GM12878 (cell line): ENCODE data around the gene ANKRD11. TPM values are rescaled to one million over a fixed set of nuclear protein-coding genes. Genes with fewer than 3 reads are reported as not detected.

Experiments
- ATF7 ChIP-seq: fragments of 450-650 bp; IDR thresholded peaks from 2 replicates; pipeline ENCODE4 v1.6.1; 2016; ENCODE audit warnings: low read depth, mild to moderate bottlenecking
- CBFB ChIP-seq: IDR thresholded peaks from 2 replicates; pipeline ENCODE4 v1.6.1; 2016; ENCODE audit warnings: antibody characterized with exemption, low read depth
- CHD2 ChIP-seq: IDR thresholded peaks from 2 replicates; pipeline ENCODE4 v1.6.1; 2011; ENCODE audit warnings: low read depth, low read length, improper control_type of control experiment, borderline replicate concordance
- CREM ChIP-seq: IDR thresholded peaks from 2 replicates; pipeline ENCODE4 v1.6.1; 2014; ENCODE audit warnings: antibody characterized with exemption, low read depth
- ESRRA ChIP-seq: IDR thresholded peaks from 2 replicates; pipeline ENCODE4 v1.6.1; 2012; ENCODE audit warnings: mild to moderate bottlenecking, low read length, improper control_type of control experiment
- IKZF1 ChIP-seq: fragments of 450-650 bp; conservative IDR thresholded peaks from 2 replicates; pipeline ENCODE4 v1.6.1; 2017; ENCODE audit warnings: antibody characterized with exemption, mild to moderate bottlenecking
- NFIC ChIP-seq: IDR thresholded peaks from 2 replicates; pipeline ENCODE4 v1.6.1; 2012; ENCODE audit warnings: low read depth, mild to moderate bottlenecking, inconsistent platforms, low read length, moderate library complexity
- NR2C1 ChIP-seq: fragments of 450-650 bp; IDR thresholded peaks from 2 replicates; pipeline ENCODE4 v1.6.1; 2017; ENCODE audit warnings: antibody characterized with exemption, mild to moderate bottlenecking, moderate library complexity
- PML ChIP-seq: IDR thresholded peaks from 2 replicates; pipeline ENCODE4 v1.6.1; 2012; ENCODE audit warnings: low read length, inconsistent platforms
- POLR2AphosphoS2 ChIP-seq: IDR thresholded peaks from 2 replicates; pipeline ENCODE4 v1.6.1; 2011; ENCODE audit warnings: low read depth, mild to moderate bottlenecking, low read length, improper control_type of control experiment, moderate library complexity
- POU2F2 ChIP-seq: IDR thresholded peaks from 3 replicates; pipeline ENCODE4 v1.6.1; 2011; ENCODE audit warnings: low read depth, mild to moderate bottlenecking, low read length, borderline replicate concordance
- SMAD5 ChIP-seq: IDR thresholded peaks from 2 replicates; pipeline ENCODE4 v1.6.1; 2016; ENCODE audit warnings: antibody characterized with exemption, low read depth
- TAF1 ChIP-seq: IDR thresholded peaks from 2 replicates; pipeline ENCODE4 v1.6.1; 2011; ENCODE audit warnings: mild to moderate bottlenecking, low read depth, low read length, borderline replicate concordance
- ZNF384 ChIP-seq: IDR thresholded peaks from 2 replicates; pipeline ENCODE4 v1.6.1; 2012; ENCODE audit warnings: low read depth, mild to moderate bottlenecking, low read length, improper control_type of control experiment, borderline replicate concordance
- polyA plus RNA-seq, 11 experiments: library from polyadenylated mRNA; depleted of rRNA in 4 of 11; unstranded in 6 of 11; stranded (reverse) in 5 of 11; fragments of >200 nt; fragmentation: Nextera tagmentation in 4 of 11; fragmentation: Illumina TruSeq in 1 of 11; extraction: Ambion mirVana in 4 of 11; extraction: Trizol in 1 of 11; gene quantifications; 1 replicate in 1 of 11; 2 replicates in 10 of 11; pipeline versions ENCODE4 v1.2.1 to v1.2.3, GENCODE V29; 2011 to 2016; ENCODE audit warnings: inconsistent platforms in 2 of 11, missing spikeins in 2 of 11, low read depth in 1 of 11
- total RNA-seq, 4 experiments: library from RNA; depleted of rRNA in 3 of 4; stranded (reverse); fragments of >200 nt in 3 of 4; fragmentation: Illumina TruSeq in 1 of 4; extraction: Trizol in 1 of 4; gene quantifications; 2 replicates each; pipeline versions ENCODE4 v1.2.1 to v1.2.3, GENCODE V29; 2013 to 2021
- TF ChIP-seq, protein P1 (sequence below): fragments of 450-650 bp; IDR thresholded peaks from 2 replicates; pipeline ENCODE4 v1.6.1; 2017; ENCODE audit warnings: mild to moderate bottlenecking
- TF ChIP-seq, protein P2 (sequence below): IDR thresholded peaks from 2 replicates; pipeline ENCODE4 v1.6.1; 2012; ENCODE audit warnings: low read length, inconsistent platforms
- TF ChIP-seq, protein P3 (sequence below): fragments of 450-650 bp; conservative IDR thresholded peaks from 2 replicates; pipeline ENCODE4 v1.6.1; 2017; ENCODE audit warnings: mild to moderate bottlenecking, moderate library complexity
- TF ChIP-seq, protein P4 (sequence below): fragments of 450-650 bp; IDR thresholded peaks from 2 replicates; pipeline ENCODE4 v1.6.1; 2016; ENCODE audit warnings: mild to moderate bottlenecking, moderate library complexity, borderline replicate concordance

ANKRD11 gene
- total and polyA plus RNA-seq, 10 of the 15 experiments (the other 5 are each of a cell fraction or from before 2014, with no cell fraction given): 5.1 to 103 (median 27.4) TPM

DNA sequence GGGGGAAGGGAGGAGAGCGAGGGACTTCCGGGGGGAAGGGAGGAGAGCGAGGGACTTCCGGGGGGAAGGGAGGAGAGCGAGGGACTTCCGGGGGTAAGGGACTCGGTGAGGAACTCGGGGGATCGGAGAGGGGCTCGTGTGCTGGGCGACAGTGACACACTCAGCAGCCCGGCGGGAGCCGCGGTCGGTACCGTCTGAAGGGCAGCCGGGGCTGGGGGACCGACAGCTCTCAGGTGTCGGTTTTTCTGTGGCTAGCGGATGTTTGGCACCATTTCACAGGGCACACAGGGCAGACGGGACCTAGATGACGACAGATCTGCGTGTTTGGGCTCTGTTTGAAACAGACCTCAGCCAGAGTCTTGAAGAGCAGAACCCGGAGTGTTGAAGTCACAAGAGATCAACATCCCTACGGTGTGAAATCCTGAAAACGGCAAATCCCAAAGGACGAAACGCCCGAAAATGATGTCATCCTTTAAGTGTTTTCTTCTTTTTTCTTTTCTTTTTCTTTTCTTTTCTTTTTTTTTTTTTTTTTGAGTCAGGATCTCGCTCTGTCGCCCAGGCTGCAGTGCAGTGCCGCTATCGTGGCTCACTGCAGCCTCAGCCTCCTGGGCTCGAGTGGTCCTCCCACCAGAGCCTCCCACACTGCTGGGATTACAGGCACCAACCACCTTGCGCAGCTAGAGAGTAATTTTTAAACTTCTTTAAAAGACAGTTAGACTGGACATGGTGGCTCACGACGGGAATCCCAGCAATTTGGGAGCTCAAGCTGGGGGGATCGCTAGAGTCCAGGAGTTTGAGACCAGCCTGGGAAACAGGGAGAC is 249.0 kb downstream of the ANKRD11 start (continued):
- TF ChIP-seq CHD2 (peak; percentile 66; the same call in 1 of the 2 replicates), CREM (peak; percentile 52; the same call in 1 of the 2 replicates), ESRRA (no peak), ATF7 (peak; percentile 94), CBFB (peak; percentile 29; the same call in 1 of the 2 replicates), SMAD5 (peak; percentile 80; the same call in 1 of the 2 replicates), IKZF1 (peak; percentile 40), ZNF384 (no peak), TAF1 (peak; percentile 85; the same call in 1 of the 2 replicates), PML (peak; percentile 95), POLR2AphosphoS2 (peak; percentile 86), NR2C1 (0 out of 2 replicates have a peak, but pooled peaks have one; percentile 4), NFIC (peak; percentile 17; the same call in 1 of the 2 replicates), POU2F2 (peak; percentile 69; the same call in 1 of the 3 replicates)
- TF ChIP-seq, protein P1, sequence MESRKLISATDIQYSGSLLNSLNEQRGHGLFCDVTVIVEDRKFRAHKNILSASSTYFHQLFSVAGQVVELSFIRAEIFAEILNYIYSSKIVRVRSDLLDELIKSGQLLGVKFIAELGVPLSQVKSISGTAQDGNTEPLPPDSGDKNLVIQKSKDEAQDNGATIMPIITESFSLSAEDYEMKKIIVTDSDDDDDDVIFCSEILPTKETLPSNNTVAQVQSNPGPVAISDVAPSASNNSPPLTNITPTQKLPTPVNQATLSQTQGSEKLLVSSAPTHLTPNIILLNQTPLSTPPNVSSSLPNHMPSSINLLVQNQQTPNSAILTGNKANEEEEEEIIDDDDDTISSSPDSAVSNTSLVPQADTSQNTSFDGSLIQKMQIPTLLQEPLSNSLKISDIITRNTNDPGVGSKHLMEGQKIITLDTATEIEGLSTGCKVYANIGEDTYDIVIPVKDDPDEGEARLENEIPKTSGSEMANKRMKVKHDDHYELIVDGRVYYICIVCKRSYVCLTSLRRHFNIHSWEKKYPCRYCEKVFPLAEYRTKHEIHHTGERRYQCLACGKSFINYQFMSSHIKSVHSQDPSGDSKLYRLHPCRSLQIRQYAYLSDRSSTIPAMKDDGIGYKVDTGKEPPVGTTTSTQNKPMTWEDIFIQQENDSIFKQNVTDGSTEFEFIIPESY: no peak
- TF ChIP-seq, protein P2, sequence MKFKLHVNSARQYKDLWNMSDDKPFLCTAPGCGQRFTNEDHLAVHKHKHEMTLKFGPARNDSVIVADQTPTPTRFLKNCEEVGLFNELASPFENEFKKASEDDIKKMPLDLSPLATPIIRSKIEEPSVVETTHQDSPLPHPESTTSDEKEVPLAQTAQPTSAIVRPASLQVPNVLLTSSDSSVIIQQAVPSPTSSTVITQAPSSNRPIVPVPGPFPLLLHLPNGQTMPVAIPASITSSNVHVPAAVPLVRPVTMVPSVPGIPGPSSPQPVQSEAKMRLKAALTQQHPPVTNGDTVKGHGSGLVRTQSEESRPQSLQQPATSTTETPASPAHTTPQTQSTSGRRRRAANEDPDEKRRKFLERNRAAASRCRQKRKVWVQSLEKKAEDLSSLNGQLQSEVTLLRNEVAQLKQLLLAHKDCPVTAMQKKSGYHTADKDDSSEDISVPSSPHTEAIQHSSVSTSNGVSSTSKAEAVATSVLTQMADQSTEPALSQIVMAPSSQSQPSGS: peak; percentile 17; the same call in 1 of the 2 replicates
- TF ChIP-seq, protein P3, sequence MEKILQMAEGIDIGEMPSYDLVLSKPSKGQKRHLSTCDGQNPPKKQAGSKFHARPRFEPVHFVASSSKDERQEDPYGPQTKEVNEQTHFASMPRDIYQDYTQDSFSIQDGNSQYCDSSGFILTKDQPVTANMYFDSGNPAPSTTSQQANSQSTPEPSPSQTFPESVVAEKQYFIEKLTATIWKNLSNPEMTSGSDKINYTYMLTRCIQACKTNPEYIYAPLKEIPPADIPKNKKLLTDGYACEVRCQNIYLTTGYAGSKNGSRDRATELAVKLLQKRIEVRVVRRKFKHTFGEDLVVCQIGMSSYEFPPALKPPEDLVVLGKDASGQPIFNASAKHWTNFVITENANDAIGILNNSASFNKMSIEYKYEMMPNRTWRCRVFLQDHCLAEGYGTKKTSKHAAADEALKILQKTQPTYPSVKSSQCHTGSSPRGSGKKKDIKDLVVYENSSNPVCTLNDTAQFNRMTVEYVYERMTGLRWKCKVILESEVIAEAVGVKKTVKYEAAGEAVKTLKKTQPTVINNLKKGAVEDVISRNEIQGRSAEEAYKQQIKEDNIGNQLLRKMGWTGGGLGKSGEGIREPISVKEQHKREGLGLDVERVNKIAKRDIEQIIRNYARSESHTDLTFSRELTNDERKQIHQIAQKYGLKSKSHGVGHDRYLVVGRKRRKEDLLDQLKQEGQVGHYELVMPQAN: peak; percentile 55
- TF ChIP-seq, protein P4, sequence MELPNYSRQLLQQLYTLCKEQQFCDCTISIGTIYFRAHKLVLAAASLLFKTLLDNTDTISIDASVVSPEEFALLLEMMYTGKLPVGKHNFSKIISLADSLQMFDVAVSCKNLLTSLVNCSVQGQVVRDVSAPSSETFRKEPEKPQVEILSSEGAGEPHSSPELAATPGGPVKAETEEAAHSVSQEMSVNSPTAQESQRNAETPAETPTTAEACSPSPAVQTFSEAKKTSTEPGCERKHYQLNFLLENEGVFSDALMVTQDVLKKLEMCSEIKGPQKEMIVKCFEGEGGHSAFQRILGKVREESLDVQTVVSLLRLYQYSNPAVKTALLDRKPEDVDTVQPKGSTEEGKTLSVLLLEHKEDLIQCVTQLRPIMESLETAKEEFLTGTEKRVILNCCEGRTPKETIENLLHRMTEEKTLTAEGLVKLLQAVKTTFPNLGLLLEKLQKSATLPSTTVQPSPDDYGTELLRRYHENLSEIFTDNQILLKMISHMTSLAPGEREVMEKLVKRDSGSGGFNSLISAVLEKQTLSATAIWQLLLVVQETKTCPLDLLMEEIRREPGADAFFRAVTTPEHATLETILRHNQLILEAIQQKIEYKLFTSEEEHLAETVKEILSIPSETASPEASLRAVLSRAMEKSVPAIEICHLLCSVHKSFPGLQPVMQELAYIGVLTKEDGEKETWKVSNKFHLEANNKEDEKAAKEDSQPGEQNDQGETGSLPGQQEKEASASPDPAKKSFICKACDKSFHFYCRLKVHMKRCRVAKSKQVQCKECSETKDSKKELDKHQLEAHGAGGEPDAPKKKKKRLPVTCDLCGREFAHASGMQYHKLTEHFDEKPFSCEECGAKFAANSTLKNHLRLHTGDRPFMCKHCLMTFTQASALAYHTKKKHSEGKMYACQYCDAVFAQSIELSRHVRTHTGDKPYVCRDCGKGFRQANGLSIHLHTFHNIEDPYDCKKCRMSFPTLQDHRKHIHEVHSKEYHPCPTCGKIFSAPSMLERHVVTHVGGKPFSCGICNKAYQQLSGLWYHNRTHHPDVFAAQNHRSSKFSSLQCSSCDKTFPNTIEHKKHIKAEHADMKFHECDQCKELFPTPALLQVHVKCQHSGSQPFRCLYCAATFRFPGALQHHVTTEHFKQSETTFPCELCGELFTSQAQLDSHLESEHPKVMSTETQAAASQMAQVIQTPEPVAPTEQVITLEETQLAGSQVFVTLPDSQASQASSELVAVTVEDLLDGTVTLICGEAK: peak; percentile 96
